ENCODE measurements around the gene CLK2.

CLK2 gene

GRCh38 chr1:155319536-155319935 is 46.2 kb upstream of the CLK2 start:
- no peaks in the 10 kb centered on the region for H3K9me3 ChIP-seq
- peaks cover 6% of the 10 kb centered on the region for H3K36me3 ChIP-seq
- no peak overlapping the region for H3K4me3 ChIP-seq (ENCODE audit: low read depth, low read length)
- TF ChIP-seq CTCF (IDR thresholded peaks at IDR 0.05; ENCODE audit: low read depth, low read length) = no peak
- peaks cover 7% of the 10 kb centered on the region for H3K4me1 ChIP-seq
- H3K27me3 ChIP-seq = no peaks in the 10 kb centered on the region
- DNase-seq = no peak

GRCh38 chr1:155318082-155318481 is 44.8 kb upstream of the CLK2 start:
- peaks cover 7% of the 10 kb centered on the region for H3K4me1 ChIP-seq
- no peaks in the 10 kb centered on the region for H3K27me3 ChIP-seq
- H3K9me3 ChIP-seq = no peaks in the 10 kb centered on the region
- H3K4me3 ChIP-seq (ENCODE audit: low read depth, low read length) = no peak overlapping the region
- TF ChIP-seq CTCF (IDR thresholded peaks at IDR 0.05; ENCODE audit: low read depth, low read length) = no peak
- H3K36me3 ChIP-seq = peaks cover 11% of the 10 kb centered on the region
- DNase-seq = no peak

GRCh38 chr1:155316922-155317321 is 43.6 kb upstream of the CLK2 start:
- Histone ChIP-seq H3K4me1 (peaks cover 4% of the 10 kb centered on the region; the same call in 1 of the 2 replicates), H3K36me3 (peaks cover 18% of the 10 kb centered on the region)

GRCh38 chr1:155313261-155313660 is 40.0 kb upstream of the CLK2 start:
- H3K4me1 ChIP-seq = no peaks in the 10 kb centered on the region
- no peak overlapping the region for H3K4me3 ChIP-seq (ENCODE audit: low read depth, low read length)
- DNase-seq = no peak
- H3K9me3 ChIP-seq = no peaks in the 10 kb centered on the region
- TF ChIP-seq CTCF (IDR thresholded peaks at IDR 0.05; ENCODE audit: low read depth, low read length) = no peak
- H3K36me3 ChIP-seq = peaks cover 27% of the 10 kb centered on the region
- no peaks in the 10 kb centered on the region for H3K27me3 ChIP-seq

More at GRCh38 chr1:155316922-155317321, 43.6 kb upstream of the CLK2 start:
- no peaks in the 10 kb centered on the region for H3K27me3 ChIP-seq
- DNase-seq = no peak
- no peak for TF ChIP-seq CTCF (IDR thresholded peaks at IDR 0.05; ENCODE audit: low read depth, low read length)
- H3K9me3 ChIP-seq = no peaks in the 10 kb centered on the region
- no peak overlapping the region for H3K4me3 ChIP-seq (ENCODE audit: low read depth, low read length)

GRCh38 chr1:155309423-155310021 is 36.2 kb upstream of the CLK2 start:
- no peaks in the 10 kb centered on the region for H3K9me3 ChIP-seq
- H3K4me3 ChIP-seq (ENCODE audit: low read depth, low read length) = peak overlapping the region; percentile 93
- TF ChIP-seq CTCF (IDR thresholded peaks at IDR 0.05; ENCODE audit: low read depth, low read length) = no peak
- H3K4me1 ChIP-seq = peaks cover 2% of the 10 kb centered on the region; the same call in 1 of the 2 replicates
- H3K27me3 ChIP-seq = no peaks in the 10 kb centered on the region
- H3K36me3 ChIP-seq = peaks cover 20% of the 10 kb centered on the region
- DNase-seq = no peak

All from BE2C (cell line).